ENCODE results near the gene GPR84. TPM values are rescaled to one million over a fixed set of nuclear protein-coding genes. Genes with fewer than 3 reads are reported as not detected.

The GPR84 gene
- 0.22 TPM for total RNA-seq
- long read RNA-seq: 0 reads

- no peak for DNase-seq (ENCODE audit: missing footprints)
- ATAC-seq: no peak
- intact Hi-C loops (cut with DNase I): loop anchor here (10.0 kb wide), 1 partner anchor 360 kb away; the partner anchor contains the start of genes HOXC8 and HOXC9
Observed at GRCh38 chr12:54364413-54364812, at the start of gene GPR84. TSS of gene GPR84 (minus strand) at chr12:54364486. CDS start at chr12:54363851, 635 bp downstream.

GRCh38 chr12:54413284-54414190 lies 49.3 kb upstream of the GPR84 start:
- intact Hi-C loops (cut with DNase I): no loop called here
- peak; percentile 35 for ATAC-seq

GRCh38 chr12:54412786-54413185 lies 48.5 kb upstream of the GPR84 start:
- no peak for DNase-seq (ENCODE audit: missing footprints)
- peak; percentile 40 for ATAC-seq
- intact Hi-C loops (cut with DNase I): no loop called here

More at GRCh38 chr12:54413284-54414190, 49.3 kb upstream of the GPR84 start:
- DNase-seq (ENCODE audit: missing footprints): peak; percentile 84

- intact Hi-C loops (cut with DNase I): no loop called here
- DNase-seq (ENCODE audit: missing footprints): no peak
- peak; percentile 0 for ATAC-seq
Observed at GRCh38 chr12:54412348-54412747, 48.1 kb upstream of the GPR84 start.

- DNase-seq (ENCODE audit: missing footprints): peak; percentile 86
- ATAC-seq: peak; percentile 51
- intact Hi-C loops (cut with DNase I): no loop called here
Observed at GRCh38 chr12:54411391-54412241, 47.3 kb upstream of the GPR84 start.

- intact Hi-C loops (cut with DNase I): no loop called here
- no peak for DNase-seq (ENCODE audit: missing footprints)
Observed at GRCh38 chr12:54409267-54409666, 45.0 kb upstream of the GPR84 start.

GRCh38 chr12:54407183-54407905 lies 43.1 kb upstream of the GPR84 start:
- no peak for DNase-seq (ENCODE audit: missing footprints)
- peak; percentile 21 for ATAC-seq
- intact Hi-C loops (cut with DNase I): no loop called here

More at GRCh38 chr12:54409267-54409666, 45.0 kb upstream of the GPR84 start:
- ATAC-seq: no peak

- no peak for ATAC-seq
- no peak for DNase-seq (ENCODE audit: missing footprints)
- intact Hi-C loops (cut with DNase I): no loop called here
Observed at GRCh38 chr12:54405573-54405972, 41.3 kb upstream of the GPR84 start.

GRCh38 chr12:54405106-54405505 lies 40.8 kb upstream of the GPR84 start:
- intact Hi-C loops (cut with DNase I): no loop called here

GRCh38 chr12:54404061-54405004 lies 40.0 kb upstream of the GPR84 start:
- ATAC-seq (no peak), DNase-seq (ENCODE audit: missing footprints) (no peak)
- intact Hi-C loops (cut with DNase I): no loop called here

More at GRCh38 chr12:54405106-54405505, 40.8 kb upstream of the GPR84 start:
- DNase-seq (ENCODE audit: missing footprints): no peak
- no peak for ATAC-seq

- intact Hi-C loops (cut with DNase I): no loop called here
- DNase-seq (ENCODE audit: missing footprints): no peak
- no peak for ATAC-seq
Observed at GRCh38 chr12:54401119-54401518, 36.8 kb upstream of the GPR84 start.

GRCh38 chr12:54398995-54399793 lies 34.9 kb upstream of the GPR84 start:
- ATAC-seq: peak; percentile 83
- peak; percentile 90 for DNase-seq (ENCODE audit: missing footprints)
- intact Hi-C loops (cut with DNase I): loop anchor here (1.0 kb wide), 1 partner anchor 40 kb away; no protein-coding TSS in a partner anchor

- intact Hi-C loops (cut with DNase I): no loop called here
- ATAC-seq: no peak
Observed at GRCh38 chr12:54398218-54398617, 33.9 kb upstream of the GPR84 start.

GRCh38 chr12:54397157-54397556 lies 32.9 kb upstream of the GPR84 start:
- no peak for ATAC-seq
- intact Hi-C loops (cut with DNase I): no loop called here
- no peak for DNase-seq (ENCODE audit: missing footprints)

More at GRCh38 chr12:54398218-54398617, 33.9 kb upstream of the GPR84 start:
- DNase-seq (ENCODE audit: missing footprints): no peak

GRCh38 chr12:54395545-54395944 lies 31.3 kb upstream of the GPR84 start:
- no peak for DNase-seq (ENCODE audit: missing footprints)
- no peak for ATAC-seq
- intact Hi-C loops (cut with DNase I): no loop called here

GRCh38 chr12:54394986-54395385 lies 30.7 kb upstream of the GPR84 start:
- DNase-seq (ENCODE audit: missing footprints) (no peak), ATAC-seq (no peak)
- intact Hi-C loops (cut with DNase I): no loop called here

GRCh38 chr12:54394281-54394719 lies 30.0 kb upstream of the GPR84 start:
- ATAC-seq: peak; percentile 41
- DNase-seq (ENCODE audit: missing footprints): no peak
- intact Hi-C loops (cut with DNase I): no loop called here
